OCI-LY1 (cell line): ENCODE data around the gene PUSL1.

Source experiments
- H2AFZ ChIP-seq: fragments of 200-600 bp; sonication (generic), shearing (Covaris generic); 2 replicates; pipeline ENCODE4 v1.6.0; 2014; ENCODE audit warnings: antibody characterized with exemption, mild to moderate bottlenecking, low read length
- H3F3A ChIP-seq: fragments of 200-600 bp; sonication (generic), shearing (Covaris generic); 2 replicates; pipeline ENCODE4 v1.6.0; 2014; ENCODE audit warnings: mild to moderate bottlenecking, antibody characterized with exemption, low read length, moderate library complexity; ENCODE audit not compliant: insufficient read depth
- H3K27ac ChIP-seq: fragments of 200-600 bp; sonication (generic); 2 replicates; pipeline ENCODE4 v1.5.1; 2014; ENCODE audit warnings: low read length, mixed run types, mild to moderate bottlenecking, low read depth; ENCODE audit not compliant: poor library complexity, severe bottlenecking
- H3K27me3 ChIP-seq: fragments of 200-600 bp; sonication (generic); 2 replicates; pipeline ENCODE4 v1.6.0; 2014; ENCODE audit warnings: antibody characterized with exemption, mild to moderate bottlenecking, low read length, moderate library complexity; ENCODE audit not compliant: insufficient read depth
- H3K36me3 ChIP-seq: fragments of 200-600 bp; sonication (generic); 2 replicates; pipeline ENCODE4 v1.6.1; 2014; ENCODE audit warnings: mild to moderate bottlenecking, antibody characterized with exemption, low read length, moderate library complexity, mixed read lengths; ENCODE audit not compliant: insufficient read depth
- H3K4me1 ChIP-seq: fragments of 200-600 bp; sonication (generic); 2 replicates; pipeline ENCODE4 v1.5.1; 2014; ENCODE audit warnings: mild to moderate bottlenecking, low read length, moderate library complexity; ENCODE audit not compliant: insufficient read depth, severe bottlenecking
- H3K4me2 ChIP-seq: fragments of 200-600 bp; sonication (generic), shearing (Covaris generic); 2 replicates; pipeline ENCODE4 v1.6.1; 2014; ENCODE audit warnings: low read length
- H3K4me3 ChIP-seq: fragments of 200-600 bp; sonication (generic); 2 replicates; pipeline ENCODE4 v1.5.1; 2014; ENCODE audit warnings: low read length, low read depth, mild to moderate bottlenecking, mixed read lengths; ENCODE audit not compliant: poor library complexity, severe bottlenecking
- H3K79me2 ChIP-seq: fragments of 200-600 bp; shearing (Covaris generic); 2 replicates; pipeline ENCODE4 v1.6.1; 2016; ENCODE audit warnings: mixed run types, low read length, mixed read lengths; ENCODE audit not compliant: insufficient read depth
- H3K9ac ChIP-seq: fragments of 200-600 bp; sonication (generic), shearing (Covaris generic); 2 replicates; pipeline ENCODE4 v1.6.1; 2014; ENCODE audit warnings: mild to moderate bottlenecking, low read length, mixed read lengths
- H3K9me2 ChIP-seq: fragments of 200-600 bp; sonication (generic), shearing (Covaris generic); 2 replicates; pipeline ENCODE4 v1.6.1; 2014; ENCODE audit warnings: low read depth, mild to moderate bottlenecking, low read length, mixed read lengths
- H3K9me3 ChIP-seq: fragments of 200-600 bp; shearing (Covaris generic); 2 replicates; pipeline ENCODE4 v1.6.1; 2014; ENCODE audit warnings: low read length, mixed read lengths
- H4K20me1 ChIP-seq: fragments of 200-600 bp; sonication (generic), shearing (Covaris generic); 2 replicates; pipeline ENCODE4 v1.6.0; 2016; ENCODE audit warnings: mild to moderate bottlenecking, low read length; ENCODE audit not compliant: insufficient read depth
- CTCF ChIP-seq: fragments of 200-600 bp; sonication (generic), shearing (Covaris generic); IDR thresholded peaks from 2 replicates; pipeline ENCODE4 v1.5.1; 2017; ENCODE audit warnings: mild to moderate bottlenecking, antibody characterized with exemption, low read length, moderate library complexity, mixed read lengths
- EZH2 ChIP-seq: fragments of 200-600 bp; sonication (generic), shearing (Covaris generic); IDR thresholded peaks from 2 replicates; pipeline ENCODE4 v1.8.0; 2017; ENCODE audit warnings: borderline replicate concordance, mixed run types, mild to moderate bottlenecking, antibody characterized with exemption, low read length, moderate library complexity, mixed read lengths

The PUSL1 gene

GRCh38 chr1:1298861-1299685 is 9.3 kb upstream of the PUSL1 start:
- Histone ChIP-seq H3F3A (no peaks in the 10 kb centered on the region), H3K9me2 (no peaks in the 10 kb centered on the region), H3K4me3 (no peak overlapping the region), H3K36me3 (no peaks in the 10 kb centered on the region), H3K9me3 (no peaks in the 10 kb centered on the region), H3K27me3 (no peaks in the 10 kb centered on the region), H3K9ac (no peak overlapping the region), H3K4me1 (no peaks in the 10 kb centered on the region), H4K20me1 (no peaks in the 10 kb centered on the region), H2AFZ (no peak overlapping the region), H3K4me2 (no peak overlapping the region), H3K79me2 (no peaks in the 10 kb centered on the region), H3K27ac (no peak overlapping the region)
- TF ChIP-seq CTCF (no peak), EZH2 (no peak)

- TF ChIP-seq CTCF (peak; percentile 52; the same call in 1 of the 2 replicates), EZH2 (no peak)
- H3K9ac ChIP-seq: no peak overlapping the region
- H3F3A ChIP-seq: no peaks in the 10 kb centered on the region
- no peak overlapping the region for H3K27ac ChIP-seq
- no peaks in the 10 kb centered on the region for H3K9me3 ChIP-seq
- no peaks in the 10 kb centered on the region for H4K20me1 ChIP-seq
- no peaks in the 10 kb centered on the region for H3K9me2 ChIP-seq
- no peaks in the 10 kb centered on the region for H3K4me1 ChIP-seq
- no peaks in the 10 kb centered on the region for H3K79me2 ChIP-seq
- no peaks in the 10 kb centered on the region for H3K36me3 ChIP-seq
- no peak overlapping the region for H3K4me2 ChIP-seq
- no peak overlapping the region for H3K4me3 ChIP-seq
- H2AFZ ChIP-seq: no peak overlapping the region
- no peaks in the 10 kb centered on the region for H3K27me3 ChIP-seq
These were observed 8.6 kb upstream of the PUSL1 start for GRCh38 chr1:1299686-1300351.

- Histone ChIP-seq H2AFZ (no peak overlapping the region), H3F3A (no peaks in the 10 kb centered on the region), H3K27me3 (no peaks in the 10 kb centered on the region), H4K20me1 (no peaks in the 10 kb centered on the region), H3K9ac (no peak overlapping the region), H3K4me2 (no peak overlapping the region), H3K4me1 (peaks cover 5% of the 10 kb centered on the region), H3K4me3 (no peak overlapping the region), H3K36me3 (no peaks in the 10 kb centered on the region), H3K9me2 (no peaks in the 10 kb centered on the region), H3K27ac (no peak overlapping the region), H3K79me2 (no peaks in the 10 kb centered on the region), H3K9me3 (no peaks in the 10 kb centered on the region)
- TF ChIP-seq EZH2 (no peak), CTCF (no peak)
These were observed 8.1 kb upstream of the PUSL1 start for GRCh38 chr1:1300352-1300739.
